Measurements from ENCODE around the gene CASP5.

- no peak for TF ChIP-seq CTCF (IDR thresholded peaks at IDR 0.05)
- no peak for TF ChIP-seq POLR2AphosphoS5 (IDR thresholded peaks at IDR 0.05)
- TF ChIP-seq POLR2A (IDR thresholded peaks at IDR 0.05; ENCODE audit: low read depth) = no peak
- no peak for TF ChIP-seq EP300 (IDR thresholded peaks at IDR 0.05)
Measured at GRCh38 chr11:104995001-104995408, 28.0 kb downstream of the CASP5 start.

All from esophagus muscularis mucosa (tissue), 4 donors.